Activated CD4-positive, alpha-beta T cell treated with anti-CD3 and anti-CD28 coated beads for 4 hours (primary cell): Measurements from ENCODE around the gene ENPP7.

Experiments
- DNase-seq, 2 donors: peaks; one replicate each; pipeline ENCODE4 v3.0.0-alpha.2; 2020

ENPP7 gene

GRCh38 chr17:79779084-79779529 is 48.4 kb downstream of the ENPP7 start:
- DNase-seq = no peak

DNA sequence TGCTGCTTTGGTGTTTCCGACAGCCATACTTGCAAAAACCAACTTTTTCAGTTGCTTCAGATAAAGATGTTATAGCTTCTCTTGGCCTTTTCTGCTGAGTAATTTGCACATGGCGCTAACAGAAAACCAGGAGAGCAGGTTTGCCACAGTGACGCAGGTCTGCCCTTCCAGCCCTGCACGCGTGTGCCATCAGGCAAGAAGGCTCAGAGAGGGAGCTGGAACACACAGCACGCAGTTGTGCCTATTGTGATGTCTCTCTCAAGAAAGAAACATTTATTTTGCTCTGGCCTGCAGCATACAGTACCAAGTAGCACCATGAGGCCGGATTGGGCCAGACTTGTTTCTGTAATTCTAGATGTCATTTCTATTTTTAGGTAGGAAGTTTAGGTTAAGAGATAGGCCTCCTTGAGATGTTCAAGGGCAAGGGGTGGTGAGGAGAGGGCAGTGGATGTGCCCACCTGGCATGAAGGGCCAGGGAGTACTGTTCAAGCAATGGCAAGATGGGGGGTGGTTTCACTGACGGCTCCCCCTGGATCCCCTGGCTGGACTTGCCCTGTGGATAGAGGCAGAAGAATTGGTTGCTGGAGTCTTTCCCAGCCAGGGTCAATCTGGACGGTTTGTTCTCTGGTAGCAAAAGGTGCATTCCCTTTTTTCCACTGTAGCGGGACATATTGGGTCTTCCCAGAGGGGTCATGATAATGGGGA is 49.1 kb downstream of the ENPP7 start:
- DNase-seq = no peak

DNA sequence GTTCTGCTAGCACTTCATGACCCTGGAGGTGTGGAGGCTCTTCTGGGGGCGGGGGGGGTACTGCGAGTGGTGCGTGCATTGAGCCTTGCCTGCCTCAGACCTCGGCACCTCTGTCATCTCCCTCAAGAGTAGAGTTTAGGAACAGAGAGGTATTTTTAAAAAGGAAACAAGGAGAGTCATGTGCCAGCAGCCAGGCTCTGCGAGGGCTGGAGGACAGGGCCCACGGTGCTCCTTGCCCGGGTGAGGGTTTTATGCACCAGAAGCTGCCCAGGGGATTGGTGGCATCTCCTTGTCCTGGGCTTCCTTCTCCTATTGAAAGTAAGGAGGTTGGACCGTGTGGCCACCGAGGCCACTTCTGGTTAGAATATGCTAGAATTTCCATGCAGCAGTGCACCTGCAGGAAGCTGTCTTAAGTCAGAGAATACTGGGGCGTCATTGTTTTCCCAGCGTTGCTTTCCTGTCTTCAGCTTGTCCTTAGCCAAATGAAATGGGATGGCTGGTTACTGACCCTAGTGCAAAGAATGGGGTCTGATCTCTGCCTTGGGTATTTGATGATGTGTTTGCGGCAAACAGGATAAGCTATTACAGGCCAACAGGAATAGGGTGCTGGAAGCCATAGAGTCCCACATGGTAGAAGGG is 50.4 kb downstream of the ENPP7 start:
- no peak for DNase-seq

- no peak for DNase-seq
Observed at GRCh38 chr17:79781736-79782575, 51.2 kb downstream of the ENPP7 start.

DNA sequence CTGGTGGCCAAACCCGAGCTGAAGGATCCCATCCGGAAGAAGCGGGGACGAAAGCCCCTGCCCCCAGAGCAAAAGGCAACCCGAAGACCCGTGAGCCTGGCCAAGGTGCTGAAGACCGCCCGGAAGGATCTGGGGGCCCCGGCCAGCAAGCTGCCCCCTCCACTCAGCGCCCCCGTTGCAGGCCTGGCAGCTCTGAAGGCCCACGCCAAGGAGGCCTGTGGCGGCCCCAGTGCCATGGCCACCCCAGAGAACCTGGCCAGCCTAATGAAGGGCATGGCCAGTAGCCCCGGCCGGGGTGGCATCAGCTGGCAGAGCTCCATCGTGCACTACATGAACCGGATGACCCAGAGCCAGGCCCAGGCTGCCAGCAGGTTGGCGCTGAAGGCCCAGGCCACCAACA is 53.1 kb downstream of the ENPP7 start:
- no peak for DNase-seq

DNA sequence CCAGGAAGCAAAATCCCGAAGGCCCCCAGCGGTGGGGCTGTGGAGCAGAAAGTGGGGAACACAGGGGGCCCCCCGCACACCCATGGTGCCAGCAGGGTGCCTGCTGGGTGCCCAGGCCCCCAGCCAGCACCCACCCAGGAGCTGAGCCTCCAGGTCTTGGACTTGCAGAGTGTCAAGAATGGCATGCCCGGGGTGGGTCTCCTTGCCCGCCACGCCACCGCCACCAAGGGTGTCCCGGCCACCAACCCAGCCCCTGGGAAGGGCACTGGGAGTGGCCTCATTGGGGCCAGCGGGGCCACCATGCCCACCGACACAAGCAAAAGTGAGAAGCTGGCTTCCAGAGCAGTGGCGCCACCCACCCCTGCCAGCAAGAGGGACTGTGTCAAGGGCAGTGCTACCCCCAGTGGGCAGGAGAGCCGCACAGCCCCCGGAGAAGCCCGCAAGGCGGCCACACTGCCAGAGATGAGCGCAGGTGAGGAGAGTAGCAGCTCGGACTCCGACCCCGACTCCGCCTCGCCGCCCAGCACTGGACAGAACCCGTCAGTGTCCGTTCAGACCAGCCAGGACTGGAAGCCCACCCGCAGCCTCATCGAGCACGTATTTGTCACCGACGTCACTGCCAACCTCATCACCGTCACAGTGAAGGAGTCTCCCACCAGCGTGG is 53.7 kb downstream of the ENPP7 start:
- no peak for DNase-seq

GRCh38 chr17:79785017-79785899 is 54.5 kb downstream of the ENPP7 start:
- DNase-seq = no peak

- no peak for DNase-seq
Observed at GRCh38 chr17:79785900-79786810, 55.4 kb downstream of the ENPP7 start.

- DNase-seq = no peak
Observed at GRCh38 chr17:79786930-79787643, 56.3 kb downstream of the ENPP7 start.

GRCh38 chr17:79788455-79788854 is 57.7 kb downstream of the ENPP7 start:
- no peak for DNase-seq

GRCh38 chr17:79788989-79789942 is 58.5 kb downstream of the ENPP7 start:
- DNase-seq = no peak

GRCh38 chr17:79789943-79790804 is 59.4 kb downstream of the ENPP7 start:
- no peak for DNase-seq

GRCh38 chr17:79790805-79791734 is 60.3 kb downstream of the ENPP7 start:
- no peak for DNase-seq

DNA sequence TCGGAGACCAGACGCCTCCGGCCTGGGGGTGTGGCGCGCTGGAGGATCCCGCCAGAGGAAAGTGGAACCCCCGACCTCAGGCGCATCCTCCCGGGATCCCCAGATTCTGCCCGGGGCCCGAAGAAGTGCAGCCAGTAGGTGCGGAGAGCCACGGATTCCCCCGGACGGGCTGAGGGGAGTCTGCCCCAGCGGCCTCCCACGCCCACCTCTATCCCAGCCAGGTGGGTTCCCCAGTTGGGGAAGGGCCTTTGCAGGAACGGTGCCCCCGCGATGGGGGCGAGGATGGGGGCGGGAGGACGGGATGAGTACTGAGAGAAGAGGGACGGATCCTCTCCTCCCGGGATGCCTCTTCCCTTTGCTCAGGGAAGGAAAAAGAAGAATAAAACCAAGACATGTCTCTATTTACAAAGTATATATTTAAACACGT is 61.0 kb downstream of the ENPP7 start:
- DNase-seq = no peak
